Hypothalamus (tissue), 51 donors: Measurements from ENCODE around the gene ATP11A.

Experiments
- DNase-seq, 51 donors: peaks; one replicate each; lab custom pipeline; 2025; lab: John Stamatoyannopoulos, UW

ATP11A gene

DNA sequence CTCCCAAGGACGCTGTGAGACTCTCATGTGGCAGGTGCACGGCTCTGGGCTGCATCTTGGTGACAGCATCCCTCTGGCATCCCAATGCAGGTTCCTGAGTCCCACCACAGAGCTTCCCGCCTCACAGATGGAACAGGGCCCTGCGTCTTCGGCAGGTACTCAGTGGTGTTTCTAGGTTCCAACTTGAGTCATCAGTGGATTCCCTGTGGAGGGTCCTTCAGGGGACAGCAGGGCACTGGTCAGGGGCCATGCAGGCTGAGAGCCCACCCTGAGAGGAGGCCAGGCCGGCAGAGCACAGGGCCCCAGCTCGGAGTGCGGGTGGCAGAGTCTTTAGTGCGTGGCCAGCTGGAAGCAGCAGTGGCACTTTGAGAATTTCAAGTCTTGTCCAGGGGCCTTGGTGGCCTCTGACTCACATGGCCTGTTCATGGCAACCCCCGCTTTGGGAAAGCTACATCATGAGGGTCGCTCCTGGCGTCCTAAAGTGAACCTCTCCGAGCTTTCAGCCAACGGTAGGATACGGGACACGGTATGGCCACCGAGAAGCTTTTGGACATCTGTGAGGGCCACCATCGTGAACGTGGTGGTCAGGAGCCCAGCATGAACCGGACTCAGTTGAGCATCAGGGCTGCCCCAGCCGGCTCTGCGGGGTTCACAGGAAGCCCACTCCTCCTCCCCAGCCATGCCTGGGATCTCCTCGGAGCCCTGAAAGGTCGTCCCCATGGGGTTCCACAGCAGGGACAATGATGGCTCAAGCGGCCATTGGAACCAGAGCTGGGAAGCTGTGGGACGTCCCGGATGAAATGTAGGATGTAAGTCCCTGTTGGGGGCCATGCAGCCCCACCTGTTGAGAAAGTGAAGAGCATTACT is 207.1 kb downstream of the ATP11A start:
- DNase-seq = no peak

DNA sequence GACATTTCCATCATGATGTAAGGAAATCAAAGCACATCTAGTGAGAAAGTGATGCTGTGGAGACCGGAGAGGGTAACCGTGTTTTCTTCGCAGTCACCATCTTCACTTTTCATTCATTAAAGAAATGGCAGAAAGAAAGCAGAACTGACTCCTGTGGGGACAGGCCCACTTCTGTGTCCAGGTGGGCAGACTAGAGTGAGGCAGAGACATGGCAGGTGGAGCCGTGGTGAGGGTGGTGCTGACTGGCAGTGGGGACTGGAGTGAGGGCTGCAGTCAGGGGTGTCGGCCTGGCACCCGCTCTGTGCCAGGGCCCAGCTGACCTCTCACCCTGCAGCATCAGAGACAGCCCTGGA is 207.7 kb downstream of the ATP11A start:
- DNase-seq = no peak

- DNase-seq = no peak
These were observed 208.2 kb downstream of the ATP11A start for GRCh38 chr13:112897956-112898620.

DNA sequence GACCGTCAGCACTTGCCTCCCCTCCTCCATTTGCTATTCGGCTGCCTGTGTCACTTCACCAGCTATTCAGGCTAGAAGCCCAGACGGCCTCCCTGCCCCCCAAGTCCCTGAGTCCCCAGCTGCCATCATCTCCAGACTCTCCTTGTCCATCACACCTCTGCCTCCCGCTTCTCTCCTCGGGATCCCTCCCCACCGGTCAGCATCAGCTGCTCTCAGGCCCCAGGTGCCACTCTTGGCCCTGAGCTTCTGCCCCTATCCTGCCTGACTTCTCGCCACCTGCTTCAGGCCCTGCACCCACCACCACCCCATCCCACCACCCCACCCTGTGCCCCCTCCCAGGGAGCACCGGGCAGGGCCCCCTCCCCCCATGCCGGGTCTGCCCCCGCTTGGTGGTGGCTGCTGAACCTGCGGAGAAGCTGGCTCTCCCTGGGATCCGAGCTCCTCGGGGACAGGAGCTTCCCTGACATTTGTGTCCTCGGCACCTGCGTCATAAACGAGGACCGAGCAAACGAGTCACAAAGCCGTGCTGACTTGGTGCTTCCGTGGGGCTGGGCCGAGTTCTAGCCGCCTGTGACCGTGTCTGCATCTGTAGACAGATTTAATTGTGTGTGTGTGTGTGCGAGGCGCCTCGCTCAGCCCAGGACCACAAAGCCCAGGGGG is 208.9 kb downstream of the ATP11A start:
- DNase-seq = no peak

- DNase-seq = no peak
These were observed 209.7 kb downstream of the ATP11A start for GRCh38 chr13:112899281-112900225.

DNA sequence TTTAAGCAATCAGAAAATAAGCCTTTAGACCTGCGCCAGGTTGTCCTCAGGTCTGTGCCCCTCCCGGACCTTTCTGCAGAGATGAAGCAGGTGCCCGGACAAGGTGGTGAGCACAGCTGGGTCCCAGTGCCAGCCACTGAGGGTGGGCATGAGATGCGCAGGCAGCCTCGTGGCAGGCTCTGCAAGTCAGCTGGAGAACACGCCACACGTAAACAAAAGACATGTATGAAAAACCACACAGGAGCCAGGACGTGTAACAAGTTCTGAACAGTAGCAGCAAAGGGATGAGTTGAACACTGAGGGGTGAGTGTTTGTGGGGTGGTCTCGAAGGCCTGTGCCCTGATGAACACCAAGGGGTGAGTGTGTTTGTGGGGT is 210.4 kb downstream of the ATP11A start:
- no peak for DNase-seq

- DNase-seq = no peak
These were observed 210.9 kb downstream of the ATP11A start for GRCh38 chr13:112900691-112901091.

GRCh38 chr13:112902101-112902651 is 212.3 kb downstream of the ATP11A start:
- DNase-seq = no peak

DNA sequence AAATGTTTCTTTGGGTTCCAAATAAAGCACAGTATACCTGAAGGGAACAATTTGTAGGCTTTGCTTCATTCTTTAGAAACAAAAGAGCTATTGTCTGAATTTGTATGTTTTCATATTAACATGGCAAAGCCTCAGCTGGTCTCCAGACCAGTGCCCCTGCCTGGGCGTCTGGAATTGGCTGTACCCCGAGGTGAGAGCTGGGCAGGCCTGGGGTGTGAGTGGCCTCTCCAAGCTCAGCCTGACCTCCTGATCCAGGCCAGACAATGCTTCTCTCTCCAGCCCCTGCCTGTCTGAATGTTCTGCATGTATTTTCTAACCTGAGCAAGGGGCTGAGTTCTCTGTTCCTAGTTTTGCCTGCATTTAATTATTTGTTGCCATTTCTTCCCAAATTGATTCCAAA is 212.8 kb downstream of the ATP11A start:
- no peak for DNase-seq

GRCh38 chr13:112903071-112903577 is 213.3 kb downstream of the ATP11A start:
- DNase-seq = no peak

DNA sequence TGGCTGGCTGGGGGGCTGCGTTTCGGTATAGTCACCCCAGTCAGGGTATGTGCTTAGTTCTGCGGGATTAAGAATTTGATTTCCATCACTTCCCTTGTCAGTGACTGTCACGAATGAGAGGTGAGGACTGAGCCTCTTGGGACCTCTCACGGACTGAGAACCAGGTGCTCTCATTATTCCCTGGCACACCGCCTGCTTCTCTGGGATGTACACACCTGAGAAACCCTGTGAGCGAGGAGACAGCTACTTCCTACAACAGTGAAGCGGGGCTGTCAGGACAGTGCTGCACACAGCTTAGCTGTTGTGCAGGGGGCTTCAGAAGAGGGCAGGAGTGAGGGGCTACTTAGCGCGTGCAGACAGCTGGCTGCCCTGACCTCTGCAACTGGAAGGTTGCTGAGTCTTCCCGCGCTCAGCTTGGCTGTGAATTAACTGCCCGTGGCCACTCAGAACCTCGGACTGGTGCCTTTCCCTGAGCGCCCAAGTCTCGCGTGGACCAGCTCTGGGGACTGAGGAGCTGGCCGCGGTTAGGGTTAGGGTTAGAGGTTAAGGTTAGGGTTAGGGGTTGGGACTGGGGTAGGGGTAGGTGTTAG is 213.9 kb downstream of the ATP11A start:
- DNase-seq = no peak

DNA sequence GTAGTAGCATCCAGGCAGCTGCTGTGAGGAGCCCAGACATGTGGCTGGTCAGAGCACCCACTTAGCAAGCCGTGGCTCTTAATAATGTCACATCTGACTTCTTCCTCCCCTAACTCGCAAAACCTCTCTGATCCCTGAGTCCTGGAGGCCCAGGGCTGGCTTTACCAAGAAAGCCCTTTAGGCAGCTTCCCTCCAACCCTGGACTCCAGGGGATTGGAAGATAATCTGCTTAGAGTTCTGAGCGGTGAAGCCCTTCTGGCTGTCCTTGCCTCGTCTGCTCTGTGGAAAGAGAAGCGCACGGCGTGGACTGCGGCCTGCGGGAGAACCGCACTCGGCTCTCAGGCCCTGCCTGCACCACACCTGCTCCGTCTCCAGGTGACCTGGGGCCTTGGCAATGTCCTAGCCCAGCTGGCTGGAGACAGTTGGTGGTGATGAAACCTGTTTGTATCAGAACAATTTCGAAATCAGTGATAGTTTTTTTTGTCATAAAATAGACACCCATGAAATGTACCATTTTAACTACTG is 214.7 kb downstream of the ATP11A start:
- DNase-seq = no peak

DNA sequence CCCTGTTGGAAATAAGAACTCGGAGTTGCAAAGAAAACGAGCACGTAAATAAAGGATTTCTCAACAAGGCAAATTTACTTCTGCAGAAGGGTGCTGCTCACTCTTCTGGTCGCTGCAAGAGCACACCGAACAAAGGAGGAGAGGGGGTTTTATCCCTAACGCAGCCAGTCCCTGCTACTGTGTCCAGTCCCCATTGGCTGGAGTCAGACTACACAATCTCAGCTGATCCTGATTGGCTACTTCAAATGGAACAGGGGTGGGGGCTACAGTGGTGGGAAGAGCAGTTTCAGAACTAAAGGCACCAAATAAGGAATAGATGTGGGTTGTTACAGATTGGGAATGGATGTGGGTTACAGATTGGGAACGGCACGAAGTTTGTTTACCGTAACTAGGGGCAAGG is 215.2 kb downstream of the ATP11A start:
- no peak for DNase-seq

DNA sequence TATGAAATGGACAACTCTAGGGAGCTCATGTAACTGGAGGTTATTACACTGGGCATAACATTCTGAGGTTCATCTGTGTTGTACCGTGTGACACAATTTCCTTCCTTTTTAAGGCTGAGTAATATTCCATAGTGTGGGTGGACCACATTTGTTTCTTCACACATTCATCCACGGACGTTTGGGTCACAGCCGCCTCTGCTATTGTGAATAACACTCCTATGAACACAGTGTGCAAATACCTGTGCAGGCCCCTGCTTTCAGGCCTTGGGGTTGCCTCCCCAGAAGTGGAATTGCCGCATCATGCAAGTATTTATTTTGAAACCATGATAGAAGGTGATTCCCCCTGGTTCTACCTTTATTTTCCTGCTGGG is 215.8 kb downstream of the ATP11A start:
- no peak for DNase-seq

- DNase-seq = no peak
These were observed 216.3 kb downstream of the ATP11A start for GRCh38 chr13:112905990-112906641.

DNA sequence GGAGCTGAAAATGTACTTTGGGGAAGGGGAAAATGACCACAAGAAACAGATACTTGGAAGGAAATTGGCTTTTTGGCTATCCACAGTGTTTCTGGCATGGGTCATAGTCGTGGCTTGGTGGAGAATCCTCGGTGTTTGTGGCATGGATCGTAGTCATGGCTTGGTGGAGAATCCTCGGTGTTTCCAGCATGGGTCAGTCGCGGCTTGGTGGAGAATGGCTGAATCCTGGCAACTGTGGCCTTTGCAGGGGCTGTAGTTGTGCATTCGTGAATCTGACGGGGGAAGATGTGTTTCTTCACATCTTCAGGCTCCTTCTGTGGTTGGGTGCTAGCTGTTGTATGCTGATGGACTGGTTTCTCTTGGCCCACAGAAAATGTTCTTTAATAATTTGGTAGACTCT is 217.4 kb downstream of the ATP11A start:
- DNase-seq = no peak

GRCh38 chr13:112907871-112908331 is 218.1 kb downstream of the ATP11A start:
- DNase-seq = no peak

DNA sequence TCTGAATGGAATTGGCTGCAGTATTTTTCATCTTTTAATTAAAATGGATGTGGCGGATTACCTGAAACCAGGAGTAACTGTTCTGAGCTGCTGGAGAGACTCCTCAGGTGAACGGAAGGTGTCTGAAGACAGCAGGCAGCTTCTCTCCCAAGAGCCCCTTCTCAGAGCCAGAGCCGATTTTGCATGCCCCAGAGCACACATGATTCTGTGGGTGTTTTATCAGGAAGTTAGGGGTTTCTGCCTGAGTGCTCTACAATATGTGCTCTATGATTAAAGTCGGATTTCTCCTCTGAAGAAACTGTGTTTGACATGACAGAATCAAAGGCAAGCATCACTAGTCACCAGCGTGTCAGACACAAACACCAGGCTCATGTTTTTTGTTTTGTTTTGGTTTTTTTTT is 218.5 kb downstream of the ATP11A start:
- no peak for DNase-seq

GRCh38 chr13:112910016-112910415 is 220.2 kb downstream of the ATP11A start:
- DNase-seq = no peak
